ENCODE results near the gene C1orf159. TPM values are rescaled to one million over a fixed set of nuclear protein-coding genes. Genes with fewer than 3 reads are reported as not detected.

C1orf159 gene
- polyA plus RNA-seq, 3 donors, result 3.0 to 18.8 (median 3.3) TPM

GRCh38 chr1:1122078-1122811, 6.4 kb upstream of the C1orf159 start:
- H3K27ac ChIP-seq (ENCODE audit: low read depth in 1 of 2, low read length in 2 of 2), result no peak overlapping the region
- peaks cover 5 to 12% of the 10 kb centered on the region in 2 donors for H3K4me1 ChIP-seq (ENCODE audit: control insufficient read depth in 1 of 2, insufficient read depth in 2 of 2, low read length in 2 of 2)
- Mint-ChIP-seq H3K9me3 (peaks cover 2 to 12% (median 7%) of the 10 kb centered on the region in 7 donors), H3K36me3 (peaks cover 0 to 4% of the 10 kb centered on the region in 2 donors), H3K27me3 (ENCODE audit: low read depth in 3 of 3) (peaks cover 31 to 52% (median 48%) of the 10 kb centered on the region in 3 donors), H3K4me3 (peak overlapping the region; percentile 31 to 71), H3K4me1 (peaks cover 4% of the 10 kb centered on the region), H3K27ac (no peak overlapping the region)
- peak overlapping the region; percentile 24 for H3K9ac ChIP-seq (ENCODE audit: insufficient read depth, low read length, poor library complexity, severe bottlenecking)
- peak; percentile 60 to 69 (median 64) for DNase-seq
- peak overlapping the region; percentile 69 for H3K4me2 ChIP-seq (replicated peaks; ENCODE audit: extremely low read depth, low read length, poor library complexity, severe bottlenecking)
- WGBS (ENCODE audit: insufficient coverage), result 11% methylated on average over 25 of the region's 39 CpGs
- H3K79me2 ChIP-seq (ENCODE audit: insufficient read depth, low read length), result no peaks in the 10 kb centered on the region
- no peaks in the 10 kb centered on the region for H4K20me1 ChIP-seq (ENCODE audit: insufficient read depth, low read length)
- peaks cover 0 to 6% of the 10 kb centered on the region in 2 donors for H3K9me3 ChIP-seq (replicated peaks in 1 of 2; ENCODE audit: control insufficient read depth in 1 of 2, insufficient read depth in 1 of 2, low read length in 2 of 2)
- no peaks in the 10 kb centered on the region for H3K36me3 ChIP-seq (replicated peaks in 1 of 2; ENCODE audit: control insufficient read depth in 1 of 2, insufficient read depth in 2 of 2, low read length in 2 of 2)
- intact Hi-C loops (cut with micrococcal nuclease), result loop anchor here in 1 of 2 donors (5.0 kb wide), 1 partner anchor 170 kb away; no protein-coding TSS in a partner anchor
- peak overlapping the region; percentile 94 for H2AFZ ChIP-seq (ENCODE audit: insufficient read depth, low read depth, low read length, poor library complexity, severe bottlenecking)
- peak; percentile 90 for TF ChIP-seq CTCF (IDR thresholded peaks at IDR 0.05)
- peaks cover 0 to 18% of the 10 kb centered on the region in 2 donors for H3K27me3 ChIP-seq (ENCODE audit: control insufficient read depth in 2 of 2, insufficient read depth in 2 of 2, low read length in 2 of 2)
- H3K4me3 ChIP-seq (replicated peaks in 1 of 3; ENCODE audit: low read depth in 2 of 3, low read length in 3 of 3), result peak overlapping the region in 2 of 3 experiments; percentile 1 to 63

GRCh38 chr1:1121611-1122077, 5.8 kb upstream of the C1orf159 start:
- Histone ChIP-seq H3K4me3 (replicated peaks in 1 of 3; ENCODE audit: low read depth in 2 of 3, low read length in 3 of 3) (no peak overlapping the region), H3K4me1 (ENCODE audit: control insufficient read depth in 1 of 2, insufficient read depth in 2 of 2, low read length in 2 of 2) (peaks cover 7 to 16% of the 10 kb centered on the region in 2 donors), H3K27ac (ENCODE audit: low read depth in 1 of 2, low read length in 2 of 2) (no peak overlapping the region), H3K9ac (ENCODE audit: insufficient read depth, low read length, poor library complexity, severe bottlenecking) (no peak overlapping the region), H3K36me3 (replicated peaks in 1 of 2; ENCODE audit: control insufficient read depth in 1 of 2, insufficient read depth in 2 of 2, low read length in 2 of 2) (no peaks in the 10 kb centered on the region), H3K4me2 (replicated peaks; ENCODE audit: extremely low read depth, low read length, poor library complexity, severe bottlenecking) (no peak overlapping the region), H3K9me3 (replicated peaks in 1 of 2; ENCODE audit: control insufficient read depth in 1 of 2, insufficient read depth in 1 of 2, low read length in 2 of 2) (peaks cover 0 to 6% of the 10 kb centered on the region in 2 donors), H3K79me2 (ENCODE audit: insufficient read depth, low read length) (no peaks in the 10 kb centered on the region), H4K20me1 (ENCODE audit: insufficient read depth, low read length) (no peaks in the 10 kb centered on the region), H3K27me3 (ENCODE audit: control insufficient read depth in 2 of 2, insufficient read depth in 2 of 2, low read length in 2 of 2) (peaks cover 0 to 22% of the 10 kb centered on the region in 2 donors), H2AFZ (ENCODE audit: insufficient read depth, low read depth, low read length, poor library complexity, severe bottlenecking) (peak overlapping the region; percentile 94)
- no peak for TF ChIP-seq CTCF (IDR thresholded peaks at IDR 0.05)
- H3K4me3 Mint-ChIP-seq, result no peak overlapping the region
- H3K9me3 Mint-ChIP-seq, result peaks cover 2 to 10% (median 7%) of the 10 kb centered on the region in 7 donors
- no peak overlapping the region for H3K27ac Mint-ChIP-seq
- peaks cover 7% of the 10 kb centered on the region for H3K4me1 Mint-ChIP-seq
- intact Hi-C loops (cut with micrococcal nuclease), result loop anchor here in 1 of 2 donors (5.0 kb wide), 1 partner anchor 171 kb away; no protein-coding TSS in a partner anchor
- DNase-seq, result no peak
- H3K36me3 Mint-ChIP-seq, result peaks cover 0 to 4% of the 10 kb centered on the region in 2 donors
- peaks cover 32 to 57% (median 49%) of the 10 kb centered on the region in 3 donors for H3K27me3 Mint-ChIP-seq (ENCODE audit: low read depth in 3 of 3)
- WGBS (ENCODE audit: insufficient coverage), result 69% methylated on average over 11 of the region's 15 CpGs
